ENCODE measurements around the gene SSC5D.

- TF ChIP-seq CTCF (IDR thresholded peaks at IDR 0.05; ENCODE audit: insufficient read depth, low read depth, low read length) = no peak
- no peak for TF ChIP-seq EZH2 (IDR thresholded peaks at IDR 0.05; ENCODE audit: insufficient read depth, low read length)
Measured at GRCh38 chr19:55449469-55449868, 38.8 kb upstream of the SSC5D start.
